HCT116 (cell line): ENCODE data around the gene GRIK5. TPM values are rescaled to one million over a fixed set of nuclear protein-coding genes. Genes with fewer than 3 reads are reported as not detected.
A peak's percentile ranks its signal among the peaks of the same experiment; 100 is the strongest.

Source experiments
- ATAC-seq: fragments of 200-7000 bp; cut with Tn5 transposase; 2 replicates; pipeline ENCODE4 v1.9.1; 2020; ENCODE audit warnings: mild to moderate bottlenecking, moderate library complexity
- BruUV-seq: library from RNA; stranded (reverse); fragments of 400-500 nt; replicated peaks from 2 replicates; lab custom pipeline; 2021; lab: Mats Ljungman, UMichigan
- CTCF ChIA-PET: fragments of 300-600 bp; sonication (Branson Sonifier 250); formaldehyde crosslinking; loops from one replicate; lab custom pipeline; 2021; ENCODE audit warnings: antibody characterized with exemption; lab: Charles Lee
- POLR2A ChIA-PET: fragments of 300-600, 350-600 bp; sonication (Branson Sonifier 250); formaldehyde crosslinking; loops from one replicate; lab custom pipeline; 2021; ENCODE audit warnings: antibody characterized with exemption; lab: Charles Lee
- RAD21 ChIA-PET, 2 experiments: fragments of 300-600 bp; sonication (Branson Sonifier 250); formaldehyde crosslinking; loops; one replicate each; lab custom pipeline; 2023; ENCODE audit warnings: low total read pairs in 2 of 2; ENCODE audit not compliant: uncharacterized antibody in 2 of 2, unreplicated experiment in 2 of 2, low non-redundant PET in 1 of 2; lab: Charles Lee
- DNase-seq: peaks from one replicate; pipeline ENCODE4 v3.0.0-alpha.2; 2010; ENCODE audit warnings: low read depth, low spot score
- H2AFZ ChIP-seq: fragments of 200-600 bp; shearing (Covaris generic), sonication (generic); 2 replicates; pipeline ENCODE4 v1.6.1; 2017; ENCODE audit warnings: low read depth, mixed run types, mixed read lengths, antibody characterized with exemption, low read length; ENCODE audit not compliant: poor library complexity, severe bottlenecking
- H3K27ac ChIP-seq: 2 replicates; pipeline ENCODE4 v1.5.1; 2012; ENCODE audit warnings: low read depth, low read length
- H3K27me3 ChIP-seq: fragments of 200-600 bp; sonication (generic); 2 replicates; pipeline ENCODE4 v1.6.1; 2016; ENCODE audit warnings: mixed run types, low read length, mixed read lengths; ENCODE audit not compliant: insufficient read depth
- H3K36me3 ChIP-seq, 2 experiments: fragments of 200-500 bp in 1 of 2; fragments of 200-600 bp in 1 of 2; sonication (Bioruptor generic) in 1 of 2; sonication (generic) in 1 of 2; 2 replicates each; pipeline versions ENCODE4 v1.5.1 to v1.6.1; 2014 to 2016; ENCODE audit warnings: low read length in 2 of 2, inconsistent platforms in 1 of 2, mixed read lengths in 1 of 2, mixed run types in 1 of 2; ENCODE audit not compliant: insufficient read depth in 2 of 2, control insufficient read depth in 1 of 2
- H3K4me1 ChIP-seq, 2 experiments: fragments of 200-600 bp in 1 of 2; sonication (generic) in 1 of 2; 2 replicates each; pipeline versions ENCODE4 v1.5.1 to v1.6.1; 2012 to 2017; ENCODE audit warnings: low read length in 2 of 2, inconsistent platforms in 1 of 2, mild to moderate bottlenecking in 1 of 2, mixed read lengths in 1 of 2, mixed run types in 1 of 2, moderate library complexity in 1 of 2; ENCODE audit not compliant: insufficient read depth in 2 of 2, control insufficient read depth in 1 of 2
- H3K4me2 ChIP-seq: fragments of 200-600 bp; sonication (generic); 2 replicates; pipeline ENCODE4 v1.6.1; 2017; ENCODE audit warnings: mixed run types, low read length, mixed read lengths
- H3K4me3 ChIP-seq, 2 experiments: fragments of 200-600 bp in 1 of 2; sonication (generic) in 1 of 2; replicated peaks in 1 of 2; 2 replicates each; pipeline ENCODE4 v1.5.1; 2011 to 2016; ENCODE audit warnings: low read length in 2 of 2, control low read depth in 1 of 2, low read depth in 1 of 2, mild to moderate bottlenecking in 1 of 2, mixed read lengths in 1 of 2, mixed run types in 1 of 2
- H3K79me2 ChIP-seq: fragments of 200-600 bp; sonication (generic); 2 replicates; pipeline ENCODE4 v1.6.1; 2017; ENCODE audit warnings: mild to moderate bottlenecking, mixed run types, low read length, moderate library complexity, mixed read lengths; ENCODE audit not compliant: insufficient read depth
- H3K9ac ChIP-seq: fragments of 200-600 bp; sonication (generic); 2 replicates; pipeline ENCODE4 v1.6.1; 2016; ENCODE audit warnings: low read length, mixed read lengths
- H3K9me2 ChIP-seq: fragments of 200-600 bp; sonication (generic), shearing (Covaris generic); 2 replicates; pipeline ENCODE4 v1.6.1; 2017; ENCODE audit warnings: mixed run types, mild to moderate bottlenecking, moderate library complexity; ENCODE audit not compliant: insufficient read depth
- H3K9me3 ChIP-seq, 2 experiments: fragments of 200-500 bp in 1 of 2; fragments of 200-600 bp in 1 of 2; sonication (Bioruptor generic) in 1 of 2; sonication (generic) in 1 of 2; 2 replicates each; pipeline ENCODE4 v1.6.1; 2014 to 2017; ENCODE audit warnings: low read length in 2 of 2, mixed read lengths in 2 of 2, inconsistent platforms in 1 of 2, low read depth in 1 of 2, mild to moderate bottlenecking in 1 of 2, mixed run types in 1 of 2, moderate library complexity in 1 of 2; ENCODE audit not compliant: control insufficient read depth in 1 of 2, insufficient read depth in 1 of 2
- H4K20me1 ChIP-seq: fragments of 200-600 bp; sonication (generic), shearing (Covaris generic); 2 replicates; pipeline ENCODE4 v1.6.1; 2017; ENCODE audit warnings: mixed run types, mild to moderate bottlenecking, moderate library complexity; ENCODE audit not compliant: insufficient read depth
- ATF3 ChIP-seq: IDR thresholded peaks from 2 replicates; pipeline ENCODE4 v1.6.1; 2012
- CEBPB ChIP-seq: IDR thresholded peaks from 2 replicates; pipeline ENCODE4 v1.6.1; 2012; ENCODE audit warnings: low read depth
- CTCF ChIP-seq, 3 experiments: fragments of 200-600 bp in 1 of 3; sonication (generic) in 1 of 3; IDR thresholded peaks in 2 of 3; conservative IDR thresholded peaks in 1 of 3; 2 replicates each; pipeline ENCODE4 v1.5.1; 2012 to 2017; ENCODE audit warnings: low read depth in 2 of 3, low read length in 2 of 3, antibody characterized with exemption in 1 of 3, borderline replicate concordance in 1 of 3, control low read depth in 1 of 3, mild to moderate bottlenecking in 1 of 3, mixed read lengths in 1 of 3, mixed run types in 1 of 3, moderate library complexity in 1 of 3; ENCODE audit not compliant: insufficient read depth in 1 of 3
- EGR1 ChIP-seq: IDR thresholded peaks from 2 replicates; pipeline ENCODE4 v1.6.1; 2012; ENCODE audit warnings: low read depth
- ELF1 ChIP-seq: IDR thresholded peaks from 2 replicates; pipeline ENCODE4 v1.6.1; 2012; ENCODE audit warnings: low read depth, borderline replicate concordance
- EZH2 ChIP-seq: fragments of 200-600 bp; sonication (generic); IDR thresholded peaks from 2 replicates; pipeline ENCODE4 v1.6.1; 2017; ENCODE audit warnings: antibody characterized with exemption, mixed run types
- EZH2phosphoT487 ChIP-seq: fragments of 200-600 bp; IDR thresholded peaks from 2 replicates; pipeline ENCODE4 v1.6.1; 2018; ENCODE audit warnings: antibody characterized with exemption, borderline replicate concordance
- FOSL1 ChIP-seq: IDR thresholded peaks from 2 replicates; pipeline ENCODE4 v1.6.1; 2012; ENCODE audit warnings: low read depth
- JUND ChIP-seq: IDR thresholded peaks from 2 replicates; pipeline ENCODE4 v1.6.1; 2012
- POLR2A ChIP-seq: IDR thresholded peaks from 2 replicates; pipeline ENCODE4 v1.7.0; 2011; ENCODE audit warnings: borderline replicate concordance; ENCODE audit not compliant: insufficient read depth, insufficient read length; ENCODE audit errors: extremely low read depth
- POLR2AphosphoS5 ChIP-seq: IDR thresholded peaks from 2 replicates; pipeline ENCODE4 v1.6.1; 2011; ENCODE audit warnings: mild to moderate bottlenecking, low read depth, low read length, moderate library complexity
- RAD21 ChIP-seq: IDR thresholded peaks from 2 replicates; pipeline ENCODE4 v1.6.1; 2012; ENCODE audit warnings: low read depth, mild to moderate bottlenecking
- REST ChIP-seq: IDR thresholded peaks from 2 replicates; pipeline ENCODE4 v1.6.1; 2012; ENCODE audit warnings: low read depth
- SIN3A ChIP-seq: IDR thresholded peaks from 2 replicates; pipeline ENCODE4 v1.6.1; 2012; ENCODE audit warnings: low read depth
- SP1 ChIP-seq: IDR thresholded peaks from 2 replicates; pipeline ENCODE4 v1.6.1; 2012; ENCODE audit warnings: low read depth
- TCF7L2 ChIP-seq: IDR thresholded peaks from 2 replicates; pipeline ENCODE4 v1.7.0; 2011; ENCODE audit warnings: borderline replicate concordance, inconsistent platforms; ENCODE audit not compliant: insufficient read depth, insufficient read length; ENCODE audit errors: extremely low read depth
- YY1 ChIP-seq: IDR thresholded peaks from 2 replicates; pipeline ENCODE4 v1.6.1; 2011; ENCODE audit warnings: low read length, low read depth, moderate library complexity, mild to moderate bottlenecking; ENCODE audit not compliant: insufficient replicate concordance; ENCODE audit errors: extremely low read depth
- ZBTB33 ChIP-seq: IDR thresholded peaks from 2 replicates; pipeline ENCODE4 v1.6.1; 2011; ENCODE audit warnings: mild to moderate bottlenecking, low read length, moderate library complexity; ENCODE audit not compliant: insufficient replicate concordance; ENCODE audit errors: extremely low read depth
- ZFX ChIP-seq: fragments of 450-650 bp; IDR thresholded peaks from 2 replicates; pipeline ENCODE4 v1.6.1; 2017
- ZNF274 ChIP-seq: fragments of 200-500 bp; sonication (Bioruptor generic); IDR thresholded peaks from 2 replicates; pipeline ENCODE4 v1.6.1; 2014; ENCODE audit warnings: mild to moderate bottlenecking, low read depth, low read length, inconsistent platforms
- intact Hi-C: fragments of 100-400 bp; cut with micrococcal nuclease; formaldehyde crosslinking; loops from 2 replicates; pipeline ENCODE4 v1.10.0; 2022
- total RNA-seq: library from RNA; stranded (reverse); gene quantifications from one replicate; pipeline ENCODE4 v1.2.1, GENCODE V29; 2021; ENCODE audit not compliant: unreplicated experiment

The GRIK5 gene
- total RNA-seq, 1 experiment from 2014 or later, result 1.7 TPM

GRCh38 chr19:42114412-42114811 is 44.4 kb upstream of the GRIK5 start:
- BruUV-seq, result no TSS peak
- no peaks in the 10 kb centered on the region for H3K27me3 ChIP-seq
- CTCF ChIA-PET, result interaction anchor here (1.1 to 2.9 kb wide), 9 partner anchors 10 to 326 kb away, joined by 3 to 22 read pairs (median 8); partner anchors contain the start of gene GSK3A
- no peak overlapping the region for H2AFZ ChIP-seq
- no peaks in the 10 kb centered on the region for H3K79me2 ChIP-seq
- no peaks in the 10 kb centered on the region for H4K20me1 ChIP-seq
- H3K9me2 ChIP-seq, result no peaks in the 10 kb centered on the region
- peak overlapping the region; percentile 61 for H3K4me2 ChIP-seq
- H3K9ac ChIP-seq, result no peak overlapping the region
- TF ChIP-seq EZH2 (no peak), REST (no peak), SP1 (no peak), RAD21 (no peak), ZNF274 (no peak), SIN3A (no peak), YY1 (no peak), ATF3 (no peak), EGR1 (no peak), CTCF (IDR thresholded peaks at IDR 0.05 in 2 of 3, conservative IDR thresholded peaks at IDR 0.05 in 1 of 3; ENCODE audit: borderline replicate concordance in 1 of 3, insufficient read depth in 1 of 3, low read depth in 2 of 3, low read length in 2 of 3) (no peak), JUND (no peak), POLR2A (no peak), FOSL1 (no peak), ZFX (no peak), EZH2phosphoT487 (no peak), TCF7L2 (no peak), ELF1 (no peak), ZBTB33 (no peak), POLR2AphosphoS5 (no peak), CEBPB (no peak)
- TF ChIP-seq, all 23 proteins: peak for 0
- no peak for ATAC-seq
- H3K9me3 ChIP-seq, result no peaks in the 10 kb centered on the region
- no peak overlapping the region for H3K4me3 ChIP-seq
- H3K4me1 ChIP-seq, result peaks cover 24 to 33% of the 10 kb centered on the region in 2 experiments
- ChIA-PET POLR2A (interaction anchor here (1.5 to 1.7 kb wide), 2 partner anchors 11 to 128 kb away, joined by 5 read pairs; partner anchors contain the start of gene GSK3A), RAD21 (no interaction called here)
- H3K27ac ChIP-seq, result peak overlapping the region; percentile 40; the same call in 1 of the 2 replicates
- intact Hi-C loops, result no loop called here
- H3K36me3 ChIP-seq, result no peaks in the 10 kb centered on the region
- DNase-seq, result no peak
